ENCODE data around the gene MVD.

- TF ChIP-seq, protein P1, sequence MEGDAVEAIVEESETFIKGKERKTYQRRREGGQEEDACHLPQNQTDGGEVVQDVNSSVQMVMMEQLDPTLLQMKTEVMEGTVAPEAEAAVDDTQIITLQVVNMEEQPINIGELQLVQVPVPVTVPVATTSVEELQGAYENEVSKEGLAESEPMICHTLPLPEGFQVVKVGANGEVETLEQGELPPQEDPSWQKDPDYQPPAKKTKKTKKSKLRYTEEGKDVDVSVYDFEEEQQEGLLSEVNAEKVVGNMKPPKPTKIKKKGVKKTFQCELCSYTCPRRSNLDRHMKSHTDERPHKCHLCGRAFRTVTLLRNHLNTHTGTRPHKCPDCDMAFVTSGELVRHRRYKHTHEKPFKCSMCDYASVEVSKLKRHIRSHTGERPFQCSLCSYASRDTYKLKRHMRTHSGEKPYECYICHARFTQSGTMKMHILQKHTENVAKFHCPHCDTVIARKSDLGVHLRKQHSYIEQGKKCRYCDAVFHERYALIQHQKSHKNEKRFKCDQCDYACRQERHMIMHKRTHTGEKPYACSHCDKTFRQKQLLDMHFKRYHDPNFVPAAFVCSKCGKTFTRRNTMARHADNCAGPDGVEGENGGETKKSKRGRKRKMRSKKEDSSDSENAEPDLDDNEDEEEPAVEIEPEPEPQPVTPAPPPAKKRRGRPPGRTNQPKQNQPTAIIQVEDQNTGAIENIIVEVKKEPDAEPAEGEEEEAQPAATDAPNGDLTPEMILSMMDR (IDR thresholded peaks at IDR 0.05), result no peak
- no peak for TF ChIP-seq POLR2A (IDR thresholded peaks at IDR 0.05)
These were observed 37.4 kb upstream of the MVD start for GRCh38 chr16:88700322-88700635.
